ENCODE results near the gene PRPF8. TPM values are rescaled to one million over a fixed set of nuclear protein-coding genes. Genes with fewer than 3 reads are reported as not detected.

Gene PRPF8
- total and polyA plus RNA-seq, 2 of the 8 experiments (the other 6 are each of a cell fraction or from before 2014, with no cell fraction given), result 329 to 337 TPM

DNA sequence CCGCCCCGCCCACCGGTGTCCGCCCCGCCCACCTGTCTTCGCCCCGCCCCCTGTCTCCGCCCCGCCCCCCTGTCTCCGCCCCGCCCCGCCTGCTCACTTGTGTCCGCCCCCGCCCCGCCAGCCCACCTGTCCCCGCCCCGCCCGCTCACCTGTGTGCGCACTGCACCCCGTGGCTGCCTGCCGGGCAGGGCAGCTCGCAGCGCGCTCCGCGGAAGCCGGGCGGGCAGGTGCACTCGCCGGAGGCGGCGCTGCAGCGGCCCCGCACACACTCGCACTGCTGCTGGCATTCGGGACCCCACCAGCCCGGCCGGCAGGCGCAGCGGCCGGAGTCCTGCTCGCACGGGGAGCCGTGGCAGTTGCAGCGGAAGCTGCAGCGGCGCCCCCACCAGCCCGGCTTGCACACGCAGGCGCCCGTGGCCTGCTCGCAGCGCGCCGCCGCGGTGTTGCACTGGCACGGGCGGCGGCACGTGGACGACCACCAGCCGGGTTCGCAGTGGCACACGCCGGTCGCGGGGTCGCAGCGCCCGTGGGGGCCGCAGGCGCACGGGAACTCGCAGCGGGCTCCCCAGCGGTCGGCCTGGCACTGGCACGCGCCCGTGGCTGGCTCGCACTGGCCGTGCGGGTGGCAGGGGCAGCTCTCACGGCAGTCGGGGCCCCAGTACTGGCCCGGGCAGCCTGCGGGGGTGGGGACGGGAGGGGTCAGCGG, 41.2 kb downstream of the PRPF8 start:
- CTCF ChIA-PET (ENCODE audit: partially characterized antibody), result interaction anchor here (1.3 to 1.6 kb wide), 2 partner anchors 8 to 65 kb away, joined by 4 read pairs; no protein-coding TSS in a partner anchor
- H3K4ac ChIP-seq (replicated peaks; ENCODE audit: insufficient read length, low read depth, low read length), result no peak overlapping the region
- no peaks in the 10 kb centered on the region for H3K9me3 ChIP-seq (ENCODE audit: insufficient read depth in 2 of 2, low read depth in 1 of 2, low read length in 1 of 2)
- WGBS, 2 experiments (ENCODE audit: extremely low coverage in 1 of 2, insufficient coverage in 1 of 2, insufficient read length in 1 of 2, insufficient replicate concordance in 2 of 2, low coverage in 1 of 2, low lambda C conversion rate in 2 of 2, missing lambda C conversion rate in 1 of 2), result 9% methylated on average over 39 of the region's 90 CpGs; no CpG with 5 or more reads in 1 of the 2 experiments
- H3K79me1 ChIP-seq (ENCODE audit: low read depth, low read length), result no peaks in the 10 kb centered on the region
- no peak overlapping the region for H2BK5ac ChIP-seq (ENCODE audit: low read depth, low read length)
- H2AFZ ChIP-seq (ENCODE audit: low read length), result no peak overlapping the region
- peak overlapping the region; percentile 15 to 63 (median 44); a peak in 7 of 8 replicates for H3K4me3 ChIP-seq (ENCODE audit: extremely low read depth in 1 of 4, insufficient read depth in 2 of 4, low read depth in 3 of 4, low read length in 4 of 4)
- H3K4me1 ChIP-seq (replicated peaks in 1 of 4; ENCODE audit: control insufficient read depth in 3 of 4, insufficient read depth in 4 of 4, low read length in 3 of 4), result peaks cover 0 to 52% (median 25%) of the 10 kb centered on the region in 4 experiments; a peak in 6 of 7 replicates
- H4K91ac ChIP-seq (replicated peaks; ENCODE audit: insufficient read length, low read length), result no peak overlapping the region
- no peak overlapping the region for H4K5ac ChIP-seq (ENCODE audit: insufficient read length, low read depth, low read length)
- H3K23me2 ChIP-seq (ENCODE audit: low read depth, low read length), result peaks cover 6% of the 10 kb centered on the region; the same call in 1 of the 2 replicates
- H3K23ac ChIP-seq (ENCODE audit: insufficient read length), result no peak overlapping the region
- H2BK12ac ChIP-seq (ENCODE audit: low read depth, low read length), result 0 out of 2 replicates have a peak overlapping the region, but pooled peaks have one; percentile 43
- no peak overlapping the region for H3K14ac ChIP-seq (ENCODE audit: insufficient read length)
- H3K79me2 ChIP-seq (ENCODE audit: control insufficient read depth in 1 of 2, insufficient read depth in 2 of 2, low read length in 2 of 2), result no peaks in the 10 kb centered on the region
- peaks cover 0 to 19% (median 8%) of the 10 kb centered on the region in 4 experiments; a peak in 5 of 7 replicates for H3K27me3 ChIP-seq (replicated peaks in 1 of 4; ENCODE audit: control insufficient read depth in 3 of 4, extremely low read depth in 1 of 4, insufficient read depth in 3 of 4, low read length in 3 of 4)
- DNase-seq (ENCODE audit: low read depth in 1 of 2, low spot score in 2 of 2) (peak in 1 of 2 experiments; percentile 88), FAIRE-seq (no peak)
- no peak overlapping the region; the same call in 1 of the 2 replicates for H3K18ac ChIP-seq (ENCODE audit: extremely low read depth, low read length)
- H3K9ac ChIP-seq (replicated peaks in 1 of 4; ENCODE audit: extremely low read depth in 1 of 4, low read depth in 3 of 4, low read length in 3 of 4), result peak overlapping the region in 1 of 4 experiments; percentile 38; a peak in 1 of 7 replicates
- H4K20me1 ChIP-seq (replicated peaks in 1 of 2; ENCODE audit: control insufficient read depth in 1 of 2, insufficient read depth in 2 of 2, low read length in 2 of 2), result no peaks in the 10 kb centered on the region
- H4K8ac ChIP-seq (ENCODE audit: extremely low read depth, insufficient read depth, low read length), result peak overlapping the region; percentile 40; the same call in 1 of the 2 replicates
- no peak overlapping the region for H3K27ac ChIP-seq (ENCODE audit: low read depth, low read length)
- H2AK5ac ChIP-seq (ENCODE audit: low read depth, low read length), result no peak overlapping the region
- no peak overlapping the region for H2BK120ac ChIP-seq (replicated peaks; ENCODE audit: low read depth, low read length)
- H3K56ac ChIP-seq (replicated peaks; ENCODE audit: insufficient read length, low read depth, low read length), result no peak overlapping the region
- H3K4me2 ChIP-seq (ENCODE audit: insufficient read depth in 1 of 2, low read depth in 2 of 2, low read length in 2 of 2), result peak overlapping the region; percentile 31 to 73; a peak in 3 of 4 replicates
- no peak overlapping the region for H2BK20ac ChIP-seq (ENCODE audit: low read length)
- H2BK15ac ChIP-seq (ENCODE audit: low read length), result no peak overlapping the region
- no peaks in the 10 kb centered on the region for H3K36me3 ChIP-seq (ENCODE audit: control insufficient read depth in 2 of 4, insufficient read depth in 4 of 4, low read length in 3 of 4)
- POLR2A ChIA-PET (ENCODE audit: partially characterized antibody), result interaction anchor here (0.6 to 0.9 kb wide), 2 partner anchors 48 to 81 kb away, joined by 3 read pairs; partner anchors contain the start of gene PITPNA
- TF ChIP-seq CTCF (IDR thresholded peaks at IDR 0.05; ENCODE audit: control extremely low read depth in 1 of 3, insufficient read depth in 1 of 3, low read depth in 1 of 3, low read length in 3 of 3), result peak; percentile 62 to 89 (median 69)
- no peak for TF ChIP-seq BRCA1 (IDR thresholded peaks at IDR 0.05; ENCODE audit: low read depth, low read length)
- TF ChIP-seq NANOG (IDR thresholded peaks at IDR 0.05; ENCODE audit: insufficient read depth, low read depth, low read length, poor library complexity, severe bottlenecking), result no peak
- 0 out of 2 replicates have a peak, but pooled peaks have one; percentile 30 for TF ChIP-seq SP1 (IDR thresholded peaks at IDR 0.05; ENCODE audit: low read depth, low read length)
- peak; percentile 34; the same call in 1 of the 2 replicates for TF ChIP-seq TBP (IDR thresholded peaks at IDR 0.05; ENCODE audit: low read depth, low read length)
- TF ChIP-seq CHD2 (IDR thresholded peaks at IDR 0.05; ENCODE audit: low read length), result no peak
- no peak for TF ChIP-seq SP2 (IDR thresholded peaks at IDR 0.05; ENCODE audit: low read length)
- TF ChIP-seq YY1 (IDR thresholded peaks at IDR 0.05; ENCODE audit: low read depth, low read length), result 0 out of 2 replicates have a peak, but pooled peaks have one; percentile 24
- peak; percentile 76 for TF ChIP-seq TAF1 (IDR thresholded peaks at IDR 0.05; ENCODE audit: low read depth, low read length)
